Activated CD4-positive, CD25-positive, alpha-beta regulatory T cell treated with anti-CD3 and anti-CD28 coated beads, Interleukin-2, amount 50 U/mL, for 72 hours (primary cell): ENCODE data around the gene PMEPA1.

Experiments used
- DNase-seq: peaks from one replicate; pipeline ENCODE4 v3.0.0; 2021

PMEPA1 gene

GRCh38 chr20:57672164-57672563 is 37.7 kb downstream of the PMEPA1 start:
- DNase-seq = no peak

- no peak for DNase-seq
These were observed 38.2 kb downstream of the PMEPA1 start for GRCh38 chr20:57671662-57672061.

GRCh38 chr20:57671072-57671391 is 38.8 kb downstream of the PMEPA1 start:
- DNase-seq = no peak

- DNase-seq = no peak
These were observed 39.3 kb downstream of the PMEPA1 start for GRCh38 chr20:57670288-57671071.

- no peak for DNase-seq
These were observed 40.2 kb downstream of the PMEPA1 start for GRCh38 chr20:57669632-57670031.

- no peak for DNase-seq
These were observed 41.7 kb downstream of the PMEPA1 start for GRCh38 chr20:57667924-57668782.

- no peak for DNase-seq
These were observed 42.4 kb downstream of the PMEPA1 start for GRCh38 chr20:57667388-57667787.

GRCh38 chr20:57666834-57667157 is 43.0 kb downstream of the PMEPA1 start:
- no peak for DNase-seq

GRCh38 chr20:57666106-57666833 is 43.5 kb downstream of the PMEPA1 start:
- DNase-seq = no peak

GRCh38 chr20:57665589-57665971 is 44.2 kb downstream of the PMEPA1 start:
- no peak for DNase-seq

GRCh38 chr20:57664924-57665588 is 44.8 kb downstream of the PMEPA1 start:
- DNase-seq = no peak

- DNase-seq = no peak
These were observed 45.3 kb downstream of the PMEPA1 start for GRCh38 chr20:57664476-57664875.

GRCh38 chr20:57663681-57664451 is 45.9 kb downstream of the PMEPA1 start:
- DNase-seq = no peak

GRCh38 chr20:57663241-57663640 is 46.6 kb downstream of the PMEPA1 start:
- DNase-seq = no peak

GRCh38 chr20:57662456-57663240 is 47.2 kb downstream of the PMEPA1 start:
- DNase-seq = peak; percentile 13

- DNase-seq = peak; percentile 19
These were observed 47.9 kb downstream of the PMEPA1 start for GRCh38 chr20:57661746-57662455.

- peak; percentile 18 for DNase-seq
These were observed 48.7 kb downstream of the PMEPA1 start for GRCh38 chr20:57660922-57661745.

- DNase-seq = peak; percentile 12
These were observed 49.5 kb downstream of the PMEPA1 start for GRCh38 chr20:57660181-57660921.

- DNase-seq = peak; percentile 22
These were observed 50.2 kb downstream of the PMEPA1 start for GRCh38 chr20:57659517-57660180.
